ENCODE data around the gene E2F6.

DNA sequence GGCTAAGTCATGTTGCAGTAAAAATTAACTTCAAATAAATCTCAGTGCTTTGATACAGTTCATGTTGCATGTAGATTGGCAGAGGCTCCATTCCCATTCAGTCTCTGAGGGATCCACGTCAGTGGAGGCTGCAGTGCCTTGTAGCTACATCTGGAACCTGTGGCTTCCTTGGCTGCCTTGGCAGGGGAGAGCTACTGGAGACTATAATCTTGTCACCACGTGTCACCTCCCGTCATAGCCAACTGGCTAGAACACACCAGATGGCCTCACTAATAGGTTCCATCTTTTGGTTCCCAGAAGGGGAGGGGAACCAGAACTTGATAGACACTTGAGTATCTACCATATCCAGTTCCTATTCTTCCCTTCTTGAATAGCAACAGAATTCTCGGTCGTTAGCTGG is 28.4 kb downstream of the E2F6 start:
- TF ChIP-seq, protein P1, sequence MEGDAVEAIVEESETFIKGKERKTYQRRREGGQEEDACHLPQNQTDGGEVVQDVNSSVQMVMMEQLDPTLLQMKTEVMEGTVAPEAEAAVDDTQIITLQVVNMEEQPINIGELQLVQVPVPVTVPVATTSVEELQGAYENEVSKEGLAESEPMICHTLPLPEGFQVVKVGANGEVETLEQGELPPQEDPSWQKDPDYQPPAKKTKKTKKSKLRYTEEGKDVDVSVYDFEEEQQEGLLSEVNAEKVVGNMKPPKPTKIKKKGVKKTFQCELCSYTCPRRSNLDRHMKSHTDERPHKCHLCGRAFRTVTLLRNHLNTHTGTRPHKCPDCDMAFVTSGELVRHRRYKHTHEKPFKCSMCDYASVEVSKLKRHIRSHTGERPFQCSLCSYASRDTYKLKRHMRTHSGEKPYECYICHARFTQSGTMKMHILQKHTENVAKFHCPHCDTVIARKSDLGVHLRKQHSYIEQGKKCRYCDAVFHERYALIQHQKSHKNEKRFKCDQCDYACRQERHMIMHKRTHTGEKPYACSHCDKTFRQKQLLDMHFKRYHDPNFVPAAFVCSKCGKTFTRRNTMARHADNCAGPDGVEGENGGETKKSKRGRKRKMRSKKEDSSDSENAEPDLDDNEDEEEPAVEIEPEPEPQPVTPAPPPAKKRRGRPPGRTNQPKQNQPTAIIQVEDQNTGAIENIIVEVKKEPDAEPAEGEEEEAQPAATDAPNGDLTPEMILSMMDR (conservative IDR thresholded peaks at IDR 0.05; ENCODE audit: low read depth, low read length) = no peak
- TF ChIP-seq RFX5 (IDR thresholded peaks at IDR 0.05; ENCODE audit: low read depth, low read length) = no peak
- TF ChIP-seq MXI1 (IDR thresholded peaks at IDR 0.05; ENCODE audit: borderline replicate concordance, low read depth, low read length) = no peak
- TF ChIP-seq RAD21 (IDR thresholded peaks at IDR 0.05; ENCODE audit: low read length) = no peak
- no peak for TF ChIP-seq MAFK (IDR thresholded peaks at IDR 0.05; ENCODE audit: low read depth, low read length)
- TF ChIP-seq POLR2A (IDR thresholded peaks at IDR 0.05; ENCODE audit: low read depth, low read length) = no peak
